Sigmoid colon (tissue), 4 donors: ENCODE results near the gene CIAO3.

Source experiments
- EP300 ChIP-seq, 4 donors: sonication (generic); formaldehyde crosslinking; IDR thresholded peaks; one replicate each; pipeline ENCODE4 v1.6.1; 2017; ENCODE audit warnings: antibody characterized with exemption in 4 of 4
- POLR2A ChIP-seq, 2 donors: fragments of 450-650 bp; IDR thresholded peaks; one replicate each; pipeline ENCODE4 v1.6.1; 2016; ENCODE audit warnings: antibody characterized with exemption in 2 of 2, mild to moderate bottlenecking in 2 of 2, moderate library complexity in 2 of 2
- POLR2AphosphoS5 ChIP-seq, 4 donors: sonication (generic); formaldehyde crosslinking; IDR thresholded peaks; one replicate each; pipeline ENCODE4 v1.6.1; 2017; ENCODE audit warnings: antibody characterized with exemption in 4 of 4
- TF ChIP-seq, protein P1 (sequence below), 4 experiments: fragments of 450-650 bp in 3 of 4; fragments of 200-600 bp in 1 of 4; IDR thresholded peaks; one replicate each; pipeline ENCODE4 v1.5.1; 2016 to 2019; ENCODE audit warnings: antibody characterized with exemption in 4 of 4, mild to moderate bottlenecking in 3 of 4, moderate library complexity in 2 of 4

DNA sequence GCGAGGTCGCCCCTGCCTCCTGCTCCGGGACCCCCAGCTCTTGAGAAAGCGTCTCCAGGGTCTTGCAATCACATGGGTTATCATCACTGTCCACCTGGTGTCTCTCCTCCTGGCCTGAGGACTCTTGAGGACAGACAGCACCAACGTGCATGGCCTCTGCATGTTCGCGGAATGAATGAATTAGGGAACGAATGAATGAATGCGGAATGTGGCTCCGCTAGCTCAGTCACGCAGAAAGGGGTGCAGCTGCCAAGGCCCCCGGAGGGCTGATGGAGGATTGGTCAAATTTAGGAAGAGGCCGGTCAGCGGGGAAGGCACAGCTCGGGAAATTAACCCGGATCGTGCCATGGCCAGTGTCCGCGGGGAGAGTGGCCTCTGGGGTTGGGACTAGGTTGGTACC lies 38.5 kb downstream of the CIAO3 start:
- TF ChIP-seq, protein P1, sequence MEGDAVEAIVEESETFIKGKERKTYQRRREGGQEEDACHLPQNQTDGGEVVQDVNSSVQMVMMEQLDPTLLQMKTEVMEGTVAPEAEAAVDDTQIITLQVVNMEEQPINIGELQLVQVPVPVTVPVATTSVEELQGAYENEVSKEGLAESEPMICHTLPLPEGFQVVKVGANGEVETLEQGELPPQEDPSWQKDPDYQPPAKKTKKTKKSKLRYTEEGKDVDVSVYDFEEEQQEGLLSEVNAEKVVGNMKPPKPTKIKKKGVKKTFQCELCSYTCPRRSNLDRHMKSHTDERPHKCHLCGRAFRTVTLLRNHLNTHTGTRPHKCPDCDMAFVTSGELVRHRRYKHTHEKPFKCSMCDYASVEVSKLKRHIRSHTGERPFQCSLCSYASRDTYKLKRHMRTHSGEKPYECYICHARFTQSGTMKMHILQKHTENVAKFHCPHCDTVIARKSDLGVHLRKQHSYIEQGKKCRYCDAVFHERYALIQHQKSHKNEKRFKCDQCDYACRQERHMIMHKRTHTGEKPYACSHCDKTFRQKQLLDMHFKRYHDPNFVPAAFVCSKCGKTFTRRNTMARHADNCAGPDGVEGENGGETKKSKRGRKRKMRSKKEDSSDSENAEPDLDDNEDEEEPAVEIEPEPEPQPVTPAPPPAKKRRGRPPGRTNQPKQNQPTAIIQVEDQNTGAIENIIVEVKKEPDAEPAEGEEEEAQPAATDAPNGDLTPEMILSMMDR (IDR thresholded peaks at IDR 0.05) = no peak
- TF ChIP-seq POLR2A (IDR thresholded peaks at IDR 0.05) (no peak), EP300 (IDR thresholded peaks at IDR 0.05) (no peak), POLR2AphosphoS5 (IDR thresholded peaks at IDR 0.05) (no peak)
